KMS-11 (cell line): ENCODE measurements around the gene PRR22.
"Not testable (repeated sequence)": the region's sequence is repeated elsewhere in the genome, so short reads cannot be mapped to it uniquely, and the experiment has no call there.

Experiments used
- H2AFZ ChIP-seq: fragments of 200-600 bp; sonication (generic); 2 replicates; pipeline ENCODE4 v1.6.1; 2016; ENCODE audit warnings: antibody characterized with exemption, mixed run types, low read depth
- H3K27ac ChIP-seq: fragments of 200-600 bp; sonication (generic); 2 replicates; pipeline ENCODE4 v1.6.1; 2016; ENCODE audit warnings: mild to moderate bottlenecking, mixed run types
- H3K27me3 ChIP-seq: fragments of 200-600 bp; sonication (generic); 2 replicates; pipeline ENCODE4 v1.6.1; 2017; ENCODE audit warnings: mild to moderate bottlenecking, low read depth, mixed run types, moderate library complexity; ENCODE audit not compliant: insufficient read depth
- H3K36me3 ChIP-seq: fragments of 200-600 bp; sonication (generic); 2 replicates; pipeline ENCODE4 v1.6.1; 2017; ENCODE audit warnings: mild to moderate bottlenecking, mixed run types; ENCODE audit not compliant: insufficient read depth
- H3K4me1 ChIP-seq: fragments of 200-600 bp; sonication (generic); 2 replicates; pipeline ENCODE4 v1.6.1; 2016; ENCODE audit warnings: mild to moderate bottlenecking, low read depth, mixed run types; ENCODE audit not compliant: poor library complexity, severe bottlenecking
- H3K4me2 ChIP-seq: fragments of 200-600 bp; sonication (generic); 2 replicates; pipeline ENCODE4 v1.7.0; 2016; ENCODE audit warnings: mild to moderate bottlenecking, mixed run types
- H3K4me3 ChIP-seq: fragments of 200-600 bp; sonication (generic); IDR thresholded peaks from 2 replicates; pipeline ENCODE4 v1.6.1; 2017; ENCODE audit warnings: low read depth, low read length, mixed read lengths; ENCODE audit not compliant: insufficient read depth
- H3K79me2 ChIP-seq: fragments of 200-600 bp; sonication (generic); 2 replicates; pipeline ENCODE4 v1.6.1; 2016; ENCODE audit warnings: low read depth, mixed run types; ENCODE audit not compliant: insufficient read depth
- H3K9ac ChIP-seq: fragments of 200-600 bp; sonication (generic); 2 replicates; pipeline ENCODE4 v1.6.1; 2016; ENCODE audit warnings: mild to moderate bottlenecking, mixed run types
- H4K20me1 ChIP-seq: fragments of 200-600 bp; sonication (generic); 2 replicates; pipeline ENCODE4 v1.6.1; 2016; ENCODE audit warnings: mild to moderate bottlenecking, mixed run types; ENCODE audit not compliant: insufficient read depth
- TF ChIP-seq, protein P1 (sequence below): fragments of 200-600 bp; sonication (generic); conservative IDR thresholded peaks from 2 replicates; pipeline ENCODE4 v1.6.1; 2017; ENCODE audit warnings: low read depth, mild to moderate bottlenecking, antibody characterized with exemption, low read length, moderate library complexity, mixed read lengths

Gene PRR22

DNA sequence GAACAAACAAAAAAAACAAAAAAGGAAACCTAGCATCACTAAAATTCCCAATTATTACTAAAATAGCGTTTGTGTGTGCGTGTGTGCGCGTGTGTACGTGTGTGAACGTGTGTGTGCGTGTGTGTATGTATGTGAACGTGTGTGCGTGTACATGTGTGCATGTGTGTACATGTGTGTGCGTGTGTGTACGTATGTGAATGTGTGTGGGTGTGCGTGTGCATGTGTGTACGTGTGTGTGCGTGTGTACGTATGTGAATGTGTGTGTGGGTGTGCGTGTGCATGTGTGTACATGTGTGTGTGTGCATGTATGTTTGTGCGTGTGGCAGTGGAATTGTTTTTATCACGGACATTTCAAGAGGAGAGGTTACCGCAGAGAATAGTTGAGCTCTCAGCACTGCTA is 42.5 kb downstream of the PRR22 start:
- Histone ChIP-seq H4K20me1 (no peaks in the 10 kb centered on the region), H3K79me2 (no peaks in the 10 kb centered on the region), H3K27me3 (peaks cover 13% of the 10 kb centered on the region; the same call in 1 of the 2 replicates), H2AFZ (no peak overlapping the region), H3K27ac (no peak overlapping the region), H3K4me2 (no peak overlapping the region), H3K4me1 (no peaks in the 10 kb centered on the region), H3K36me3 (no peaks in the 10 kb centered on the region), H3K9ac (no peak overlapping the region), H3K4me3 (no peak overlapping the region)
- TF ChIP-seq, protein P1, sequence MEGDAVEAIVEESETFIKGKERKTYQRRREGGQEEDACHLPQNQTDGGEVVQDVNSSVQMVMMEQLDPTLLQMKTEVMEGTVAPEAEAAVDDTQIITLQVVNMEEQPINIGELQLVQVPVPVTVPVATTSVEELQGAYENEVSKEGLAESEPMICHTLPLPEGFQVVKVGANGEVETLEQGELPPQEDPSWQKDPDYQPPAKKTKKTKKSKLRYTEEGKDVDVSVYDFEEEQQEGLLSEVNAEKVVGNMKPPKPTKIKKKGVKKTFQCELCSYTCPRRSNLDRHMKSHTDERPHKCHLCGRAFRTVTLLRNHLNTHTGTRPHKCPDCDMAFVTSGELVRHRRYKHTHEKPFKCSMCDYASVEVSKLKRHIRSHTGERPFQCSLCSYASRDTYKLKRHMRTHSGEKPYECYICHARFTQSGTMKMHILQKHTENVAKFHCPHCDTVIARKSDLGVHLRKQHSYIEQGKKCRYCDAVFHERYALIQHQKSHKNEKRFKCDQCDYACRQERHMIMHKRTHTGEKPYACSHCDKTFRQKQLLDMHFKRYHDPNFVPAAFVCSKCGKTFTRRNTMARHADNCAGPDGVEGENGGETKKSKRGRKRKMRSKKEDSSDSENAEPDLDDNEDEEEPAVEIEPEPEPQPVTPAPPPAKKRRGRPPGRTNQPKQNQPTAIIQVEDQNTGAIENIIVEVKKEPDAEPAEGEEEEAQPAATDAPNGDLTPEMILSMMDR = no peak

DNA sequence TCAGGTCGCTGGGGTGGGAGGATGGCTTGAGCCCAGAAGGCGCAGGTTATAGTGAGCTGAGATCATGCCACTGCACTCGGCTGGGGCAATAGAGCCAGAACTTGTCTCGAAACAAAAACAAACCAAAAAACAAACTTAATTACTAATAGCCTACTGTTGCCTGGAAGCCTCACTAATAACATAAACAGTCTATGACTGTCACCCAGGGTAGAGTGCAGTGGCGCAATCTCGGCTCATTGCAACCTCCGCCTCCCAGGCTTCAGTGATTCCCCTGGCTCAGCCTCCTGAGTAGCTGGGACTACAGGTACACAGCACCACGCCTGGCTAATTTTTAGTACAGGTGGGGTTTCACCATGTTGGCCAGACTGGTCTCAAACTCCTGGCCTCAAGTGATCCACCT is 46.1 kb downstream of the PRR22 start:
- Histone ChIP-seq H3K27me3 (no peaks in the 10 kb centered on the region; the same call in 1 of the 2 replicates), H3K4me3 (no peak overlapping the region), H4K20me1 (no peaks in the 10 kb centered on the region), H3K4me1 (no peaks in the 10 kb centered on the region), H3K4me2 (no peak overlapping the region), H3K79me2 (no peaks in the 10 kb centered on the region), H3K27ac (no peak overlapping the region), H2AFZ (no peak overlapping the region), H3K9ac (no peak overlapping the region), H3K36me3 (no peaks in the 10 kb centered on the region)
- TF ChIP-seq, protein P1 = no peak

DNA sequence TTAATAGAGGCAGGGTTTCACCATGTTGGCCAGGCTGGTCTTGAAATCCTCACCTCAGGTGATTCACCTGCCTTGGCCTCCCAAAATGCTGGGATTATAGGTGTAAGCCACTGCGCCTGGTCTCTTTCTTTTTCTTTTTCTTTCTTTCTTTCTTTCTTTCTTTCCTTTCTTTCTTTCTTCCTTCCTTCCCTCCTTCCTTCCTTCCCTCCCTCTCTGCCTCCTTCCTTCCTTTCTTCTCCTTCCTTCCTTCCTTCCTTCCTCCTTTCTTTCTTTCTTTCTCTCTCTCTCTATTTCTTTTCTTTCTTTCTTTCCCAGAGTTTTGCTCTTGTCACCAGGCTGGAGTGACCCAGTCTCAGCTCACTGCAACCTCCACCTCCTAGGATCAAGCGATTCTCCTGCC is 51.4 kb downstream of the PRR22 start:
- not testable (repeated sequence) for H4K20me1 ChIP-seq, H3K4me1 ChIP-seq, H3K4me3 ChIP-seq, H3K4me2 ChIP-seq, H3K9ac ChIP-seq, H3K27me3 ChIP-seq, H3K36me3 ChIP-seq, H2AFZ ChIP-seq, H3K27ac ChIP-seq, H3K79me2 ChIP-seq
